ENCODE results near the gene B3GALT6.

The B3GALT6 gene

DNA sequence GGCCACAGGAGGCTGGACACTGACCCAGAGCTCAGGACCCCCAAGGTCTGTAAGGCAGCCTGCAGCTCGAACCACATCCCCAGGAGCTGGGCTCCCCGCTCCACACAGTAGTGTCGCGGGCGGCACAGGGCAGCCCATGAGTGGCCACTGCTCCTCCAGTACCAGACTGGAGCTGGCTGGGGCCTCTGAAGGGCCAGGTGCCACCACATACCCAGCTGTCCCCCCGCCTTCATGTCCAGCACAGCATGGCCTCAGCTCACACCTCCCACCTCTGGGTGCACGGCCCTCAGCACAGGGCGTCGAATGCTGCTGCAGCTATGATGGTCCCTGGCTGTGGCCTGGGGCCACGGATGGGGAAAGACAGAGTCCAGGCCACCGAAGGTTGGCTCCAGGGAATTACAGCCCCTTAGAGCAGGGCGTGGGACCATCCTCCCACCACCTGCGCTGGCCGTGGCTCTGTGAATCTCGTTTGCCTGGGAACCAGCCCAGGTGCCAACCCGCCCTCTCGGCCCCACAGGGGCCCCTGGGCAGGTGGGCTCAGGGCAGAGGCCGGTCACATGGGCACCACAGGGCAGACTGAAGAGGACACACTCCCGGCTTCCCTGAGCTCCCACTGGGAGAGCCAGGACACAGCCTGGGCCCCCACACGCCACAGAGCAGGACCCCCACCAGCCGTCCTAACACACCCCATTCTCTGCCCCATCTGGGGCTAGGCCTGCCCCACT lies 16.0 kb upstream of the B3GALT6 start:
- DNase-seq (ENCODE audit: low read depth in 3 of 3): no peak

GRCh38 chr1:1216770-1217620 lies 15.0 kb upstream of the B3GALT6 start:
- DNase-seq (ENCODE audit: low read depth in 3 of 3): no peak

DNA sequence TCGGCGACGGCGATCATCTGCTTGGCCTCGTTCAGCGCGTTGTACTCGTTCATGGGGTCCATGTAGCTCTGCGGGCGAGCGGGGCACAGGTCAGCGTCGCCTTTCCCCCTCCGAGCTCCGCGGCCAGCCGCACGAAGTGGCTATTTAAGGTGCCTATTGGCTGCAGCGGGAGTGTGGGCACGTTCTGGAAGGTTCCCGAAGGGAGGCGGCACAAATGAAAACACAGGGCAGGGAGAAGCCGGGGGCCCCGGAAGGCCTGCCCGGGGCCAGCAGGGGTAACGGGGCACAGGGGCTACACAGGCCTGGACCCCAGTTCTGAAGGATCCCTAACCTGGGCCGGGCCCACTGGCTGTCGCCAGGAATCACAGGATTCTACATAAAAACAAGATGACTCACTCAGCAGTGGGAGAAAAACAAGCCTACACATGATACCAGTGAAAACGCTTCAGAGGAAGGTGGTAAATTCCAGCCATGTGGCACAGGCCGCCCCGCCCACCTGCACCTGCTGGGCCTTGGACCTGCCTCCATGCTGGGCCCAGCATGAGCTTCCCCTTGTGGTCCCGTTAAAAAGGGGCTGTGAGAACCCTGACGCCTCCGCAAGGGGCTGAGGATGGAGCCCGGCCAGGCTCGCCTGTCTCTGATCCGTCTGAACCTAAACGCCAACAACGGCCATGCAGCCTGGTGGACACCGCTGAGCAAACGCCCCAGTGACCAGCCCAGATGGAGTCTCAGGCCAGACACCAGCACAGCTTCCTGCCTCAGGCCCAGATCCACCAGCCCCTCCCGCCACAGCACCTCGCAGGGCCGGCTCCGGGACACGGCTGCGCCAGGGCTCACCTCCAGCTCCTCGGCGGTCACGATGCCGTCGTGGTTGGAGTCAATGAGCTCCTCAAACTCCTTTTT lies 14.2 kb upstream of the B3GALT6 start:
- peak in 1 of 3 experiments; percentile 34 for DNase-seq (ENCODE audit: low read depth in 3 of 3)

DNA sequence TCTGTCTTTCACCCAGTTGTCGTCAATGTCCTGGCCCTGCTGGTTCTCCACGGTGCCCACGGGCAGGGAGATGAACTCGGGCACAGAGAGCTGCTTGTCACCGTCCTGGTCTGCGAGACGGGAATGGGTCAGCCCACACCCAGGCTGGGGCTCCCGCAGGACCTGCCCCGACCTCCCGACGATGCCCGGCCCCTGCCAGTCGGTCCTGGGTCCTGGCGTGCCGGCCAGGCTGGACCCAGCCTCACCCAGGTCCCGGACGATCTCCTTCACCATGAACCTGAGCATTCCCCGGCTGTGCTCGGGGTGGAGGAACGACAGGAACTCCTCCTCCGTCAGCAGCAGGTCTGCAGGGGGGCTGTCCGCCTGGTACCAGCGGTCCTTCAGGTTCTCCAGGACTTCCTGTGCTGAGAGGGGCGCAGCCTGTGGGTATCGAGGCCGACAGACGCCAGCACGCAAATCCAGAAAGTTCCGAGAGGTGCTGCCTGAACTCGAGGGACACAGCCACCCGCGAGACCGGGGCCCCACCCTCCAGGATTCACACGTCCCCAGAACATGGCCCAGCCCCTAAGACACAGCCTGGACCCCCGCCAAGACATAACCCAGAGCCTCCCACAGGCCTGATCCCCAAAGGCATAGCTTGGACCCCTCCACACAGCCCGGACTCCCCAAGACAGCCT lies 13.4 kb upstream of the B3GALT6 start:
- no peak for DNase-seq (ENCODE audit: low read depth in 3 of 3)

- DNase-seq (ENCODE audit: low read depth in 3 of 3): peak in 1 of 3 experiments; percentile 59
Measured at GRCh38 chr1:1219341-1219740, 12.7 kb upstream of the B3GALT6 start.

GRCh38 chr1:1220197-1220596 lies 11.8 kb upstream of the B3GALT6 start:
- no peak for DNase-seq (ENCODE audit: low read depth in 3 of 3)

GRCh38 chr1:1221887-1222574 lies 10.0 kb upstream of the B3GALT6 start:
- no peak for DNase-seq (ENCODE audit: low read depth in 3 of 3)

DNA sequence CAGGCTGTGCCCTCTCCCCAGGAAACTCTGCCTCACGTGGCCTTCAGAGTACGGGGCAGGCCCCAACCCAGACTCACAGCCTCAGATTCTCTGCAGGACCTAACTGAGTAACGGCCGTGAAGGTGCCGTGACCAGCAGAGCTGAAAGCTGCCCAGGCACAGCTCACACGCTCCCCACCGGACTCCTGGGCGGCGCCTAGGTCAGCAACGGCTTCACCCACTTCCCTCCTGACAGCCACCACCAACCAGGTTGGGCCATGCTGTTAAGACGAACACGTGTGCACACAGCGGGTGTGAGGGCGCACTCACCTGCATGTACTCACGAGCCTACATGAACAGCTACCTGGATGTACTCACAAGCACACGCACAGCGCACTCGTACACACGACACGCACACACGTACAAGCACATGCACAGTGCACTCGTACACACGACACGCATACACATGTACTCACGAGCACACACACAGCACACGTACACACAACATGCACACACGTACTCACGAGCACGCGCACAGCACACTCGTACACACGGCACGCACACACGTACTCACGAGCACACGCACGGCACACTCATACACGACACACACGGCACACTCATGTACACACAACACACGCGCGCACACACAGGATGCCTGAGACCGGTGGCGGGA lies 9.3 kb upstream of the B3GALT6 start:
- no peak for DNase-seq (ENCODE audit: low read depth in 3 of 3)

GRCh38 chr1:1223321-1223720 lies 8.7 kb upstream of the B3GALT6 start:
- no peak for DNase-seq (ENCODE audit: low read depth in 3 of 3)

GRCh38 chr1:1223891-1224290 lies 8.1 kb upstream of the B3GALT6 start:
- no peak for DNase-seq (ENCODE audit: low read depth in 3 of 3)

- DNase-seq (ENCODE audit: low read depth in 3 of 3): no peak
Measured at GRCh38 chr1:1225238-1225845, 6.7 kb upstream of the B3GALT6 start.

DNA sequence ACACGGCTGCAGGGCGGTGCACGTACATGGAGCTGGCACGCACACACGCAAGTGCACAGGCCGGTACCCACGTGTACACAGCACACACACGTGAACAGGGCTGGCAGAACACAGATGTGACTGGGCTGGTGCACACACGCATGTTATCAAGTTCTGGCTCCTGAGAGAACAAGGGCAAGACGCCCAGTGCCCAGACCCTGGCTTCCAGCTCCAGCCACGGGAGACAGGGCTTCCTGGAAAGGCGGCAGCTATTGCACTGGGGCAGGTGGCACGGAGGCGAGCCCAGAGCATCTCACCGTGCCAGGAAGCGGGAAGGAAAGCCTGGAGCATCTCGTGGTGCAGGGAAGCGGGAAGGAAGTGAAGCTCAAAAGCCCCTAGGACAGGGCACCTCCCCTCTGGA lies 6.1 kb upstream of the B3GALT6 start:
- DNase-seq (ENCODE audit: low read depth in 3 of 3): no peak

GRCh38 chr1:1226566-1227362 lies 5.3 kb upstream of the B3GALT6 start:
- DNase-seq (ENCODE audit: low read depth in 3 of 3): no peak

- no peak for DNase-seq (ENCODE audit: low read depth in 3 of 3)
Measured at GRCh38 chr1:1227386-1227785, 4.7 kb upstream of the B3GALT6 start.

- no peak for DNase-seq (ENCODE audit: low read depth in 3 of 3)
Measured at GRCh38 chr1:1228187-1228586, 3.9 kb upstream of the B3GALT6 start.

GRCh38 chr1:1228596-1229321 lies 3.3 kb upstream of the B3GALT6 start:
- DNase-seq (ENCODE audit: low read depth in 3 of 3): no peak

DNA sequence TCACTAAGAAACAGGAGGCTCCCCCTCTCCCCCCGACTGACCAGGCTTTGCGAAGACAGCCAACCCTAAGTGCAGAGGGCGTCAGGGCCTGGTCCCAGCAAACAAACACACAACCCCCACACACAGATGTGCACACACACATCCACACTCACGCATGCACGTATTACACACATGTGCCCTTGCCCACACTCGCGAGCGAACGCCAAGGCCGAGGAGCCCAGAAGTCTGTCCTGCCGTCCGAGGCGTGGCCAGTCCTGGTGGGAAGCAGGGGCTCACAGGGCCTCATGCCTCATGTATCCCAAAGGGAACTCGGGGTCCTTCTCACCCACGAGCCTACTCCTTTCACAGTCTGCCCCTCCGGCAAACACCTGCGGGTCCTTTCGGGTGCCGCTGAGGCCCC lies 2.3 kb upstream of the B3GALT6 start:
- DNase-seq (ENCODE audit: low read depth in 3 of 3): no peak

DNA sequence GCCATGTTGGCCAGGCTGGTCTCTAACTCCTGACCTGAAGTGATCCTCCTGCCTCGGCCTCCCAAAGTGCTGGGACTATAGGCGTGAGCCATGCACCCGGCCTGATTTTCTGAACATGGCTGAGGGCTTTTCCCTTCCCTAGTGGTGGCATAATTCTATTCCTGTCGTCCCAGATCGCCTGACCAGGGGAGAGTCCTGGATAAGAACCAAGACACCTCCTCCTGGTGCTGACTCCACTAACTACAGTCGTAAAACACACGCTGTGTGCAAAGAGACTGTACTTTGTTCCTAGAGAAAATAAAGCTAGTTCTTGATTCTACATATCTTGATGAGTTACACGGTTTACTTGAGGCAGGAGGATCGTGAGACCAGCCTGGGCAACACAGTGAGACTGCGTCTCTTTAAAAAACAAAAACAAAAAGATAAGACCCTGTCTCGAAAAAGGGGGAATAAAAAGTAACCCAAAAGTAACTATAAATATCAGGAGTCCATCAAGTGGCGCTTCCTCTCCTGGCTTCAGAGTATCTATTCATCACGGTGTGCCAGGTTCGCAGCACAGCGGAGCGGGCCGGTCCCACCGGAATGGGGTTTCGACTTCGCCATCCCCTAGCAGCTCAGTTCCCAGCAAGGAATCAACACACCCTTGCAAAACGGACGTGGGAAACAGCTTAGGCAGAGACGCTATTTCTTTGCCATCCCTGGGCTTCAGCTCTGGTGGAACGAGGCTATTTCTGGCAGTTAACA lies 1.2 kb upstream of the B3GALT6 start:
- no peak for DNase-seq (ENCODE audit: low read depth in 3 of 3)

Data from stimulated activated CD4-positive, alpha-beta T cell treated with anti-CD3 and anti-CD28 coated beads, TNF-alpha, amount 100 ng/mL, for 4 hours (primary cell).